CD4-positive, alpha-beta T cell treated with Interleukin-6 for 4 hours (primary cell): ENCODE data around the gene UQCC5.
"Not testable (repeated sequence)": the region's sequence is repeated elsewhere in the genome, so short reads cannot be mapped to it uniquely, and the experiment has no call there.

Experiments
- DNase-seq: peaks from one replicate; pipeline ENCODE4 v3.0.0-alpha.2; 2020; ENCODE audit warnings: mixed read lengths

UQCC5 gene

DNA sequence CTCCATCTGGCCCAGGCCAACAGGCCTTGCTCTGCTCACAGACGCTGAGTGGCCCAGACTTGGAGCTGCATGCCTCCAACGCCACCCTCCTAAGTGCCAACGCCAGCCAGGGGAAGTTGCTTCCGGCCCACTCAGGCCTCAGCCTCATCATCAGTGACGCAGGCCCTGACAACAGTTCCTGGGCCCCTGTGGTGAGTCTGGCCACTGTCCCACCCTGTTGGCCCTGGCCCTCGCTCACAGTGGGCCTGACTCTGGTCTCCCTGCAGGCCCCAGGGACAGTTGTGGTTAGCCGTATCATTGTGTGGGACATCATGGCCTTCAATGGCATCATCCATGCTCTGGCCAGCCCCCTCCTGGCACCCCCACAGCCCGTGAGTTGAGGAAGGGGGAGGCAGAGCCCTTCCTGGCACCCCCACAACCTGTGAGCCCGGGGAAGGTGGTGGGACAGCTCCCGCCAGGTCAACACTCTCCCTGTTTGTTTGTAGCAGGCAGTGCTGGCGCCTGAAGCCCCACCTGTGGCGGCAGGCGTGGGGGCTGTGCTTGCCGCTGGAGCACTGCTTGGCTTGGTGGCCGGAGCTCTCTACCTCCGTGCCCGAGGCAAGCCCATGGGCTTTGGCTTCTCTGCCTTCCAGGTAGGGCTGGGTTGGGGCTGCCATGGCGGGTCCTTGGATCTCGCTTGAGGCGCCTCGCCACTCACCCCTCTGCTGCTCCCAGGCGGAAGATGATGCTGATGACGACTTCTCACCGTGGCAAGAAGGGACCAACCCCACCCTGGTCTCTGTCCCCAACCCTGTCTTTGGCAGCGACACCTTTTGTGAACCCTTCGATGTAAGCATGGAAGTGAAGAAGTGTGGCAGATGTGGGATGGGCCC lies 12.8 kb upstream of the UQCC5 start:
- no peak for DNase-seq

DNA sequence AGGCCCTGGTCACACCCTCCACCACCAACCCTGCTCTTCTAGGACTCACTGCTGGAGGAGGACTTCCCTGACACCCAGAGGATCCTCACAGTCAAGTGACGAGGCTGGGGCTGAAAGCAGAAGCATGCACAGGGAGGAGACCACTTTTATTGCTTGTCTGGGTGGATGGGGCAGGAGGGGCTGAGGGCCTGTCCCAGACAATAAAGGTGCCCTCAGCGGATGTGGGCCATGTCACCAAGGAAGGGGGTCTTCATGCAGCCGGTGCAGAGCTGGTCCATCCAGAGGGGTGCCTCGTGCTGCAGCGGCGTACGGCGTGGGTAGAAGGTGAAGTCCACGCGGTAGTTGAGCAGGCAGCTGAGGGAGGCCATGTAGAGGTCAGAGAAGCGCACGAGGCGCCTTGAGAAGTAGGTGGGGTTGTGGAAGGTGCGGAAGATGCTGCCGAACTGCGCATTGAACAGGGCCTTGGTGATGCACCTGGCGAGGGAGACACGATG lies 12.1 kb upstream of the UQCC5 start:
- DNase-seq = no peak

GRCh38 chr3:52524752-52525679 lies 11.4 kb upstream of the UQCC5 start:
- no peak for DNase-seq

DNA sequence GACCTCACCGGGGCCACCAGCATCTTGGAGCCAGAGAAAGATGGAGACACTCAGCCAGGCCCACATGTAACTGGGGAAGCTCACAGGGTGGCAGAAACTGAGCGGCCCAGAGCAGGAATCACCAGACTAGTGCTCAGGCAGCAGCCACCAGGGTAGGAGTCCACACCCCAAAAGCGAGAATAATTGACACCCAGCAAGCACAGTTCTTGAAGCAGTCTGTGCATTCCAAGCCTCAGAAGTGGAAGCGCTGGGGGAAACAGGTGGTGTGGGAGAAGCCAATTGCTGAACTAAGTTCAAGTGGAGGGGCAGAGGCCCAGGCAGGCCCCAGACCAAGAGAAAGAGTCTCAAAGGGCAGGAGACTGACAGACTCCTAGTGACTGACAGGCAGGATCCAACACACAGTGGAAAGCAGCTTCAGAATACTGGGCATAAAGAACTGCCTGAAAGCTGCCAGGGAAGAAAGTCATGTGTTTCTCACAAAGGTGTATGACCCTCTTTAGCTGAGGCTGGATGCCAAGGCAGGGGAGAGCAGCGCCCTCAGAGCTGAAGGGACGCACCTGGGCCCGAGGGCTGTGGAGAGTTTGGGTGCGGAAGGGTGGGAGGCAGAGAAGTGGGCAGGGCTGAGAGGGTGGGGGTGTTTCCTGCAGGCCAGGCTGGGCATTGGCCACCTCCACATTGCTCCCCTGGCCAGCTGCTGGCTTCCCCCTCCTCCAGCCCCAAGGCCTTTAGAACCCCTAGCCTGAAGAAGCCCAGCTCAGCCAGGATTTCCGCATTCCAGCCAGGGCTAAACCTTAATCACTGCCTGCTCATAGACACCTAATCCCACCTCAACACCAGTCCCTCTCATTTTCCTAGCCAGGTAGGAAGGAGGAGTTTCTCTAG lies 10.5 kb upstream of the UQCC5 start:
- no peak for DNase-seq

GRCh38 chr3:52526671-52527038 lies 9.8 kb upstream of the UQCC5 start:
- DNase-seq = not testable (repeated sequence)

GRCh38 chr3:52527039-52527731 lies 9.2 kb upstream of the UQCC5 start:
- no peak for DNase-seq

DNA sequence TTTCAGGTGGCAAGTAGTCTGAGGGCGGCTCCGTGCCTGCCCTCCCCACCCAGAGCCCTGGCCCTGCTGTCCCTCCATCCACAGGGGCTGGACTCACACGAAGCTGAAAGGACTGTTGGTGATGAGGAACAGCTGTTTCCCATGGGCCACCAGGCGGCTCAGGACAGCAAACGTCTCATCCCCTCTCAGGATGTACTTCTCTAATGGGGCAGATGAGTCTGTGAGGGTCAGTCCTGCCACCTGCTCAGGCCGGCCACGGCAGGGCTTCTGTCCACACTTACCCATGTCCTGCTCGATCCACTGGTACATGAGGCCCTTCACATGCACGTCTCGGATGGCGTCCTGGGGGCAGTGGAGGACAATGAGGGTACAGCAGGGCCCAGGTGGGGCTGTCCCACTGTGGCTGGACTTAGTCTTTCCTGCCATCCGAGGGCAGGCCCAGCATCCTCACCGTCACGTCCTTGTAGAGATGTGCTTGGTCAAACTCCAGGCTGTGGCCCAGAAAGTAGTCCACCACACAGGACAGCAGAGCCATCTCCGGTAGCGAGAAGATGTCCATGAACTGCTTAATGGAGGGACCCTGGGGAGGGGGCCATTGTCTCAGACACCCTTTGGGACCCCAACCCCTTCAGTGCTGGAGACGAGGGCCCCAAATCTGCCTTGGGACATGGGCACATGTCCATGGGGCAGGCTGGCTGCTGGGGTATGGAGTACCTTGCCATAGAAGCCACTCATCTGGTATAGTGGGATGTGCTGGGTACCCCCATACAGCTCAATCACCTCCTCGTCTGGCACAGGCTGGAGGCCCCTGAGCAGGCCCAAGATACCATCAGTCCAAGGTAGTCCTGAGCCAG lies 8.4 kb upstream of the UQCC5 start:
- DNase-seq = no peak

GRCh38 chr3:52528586-52529375 lies 7.6 kb upstream of the UQCC5 start:
- no peak for DNase-seq

DNA sequence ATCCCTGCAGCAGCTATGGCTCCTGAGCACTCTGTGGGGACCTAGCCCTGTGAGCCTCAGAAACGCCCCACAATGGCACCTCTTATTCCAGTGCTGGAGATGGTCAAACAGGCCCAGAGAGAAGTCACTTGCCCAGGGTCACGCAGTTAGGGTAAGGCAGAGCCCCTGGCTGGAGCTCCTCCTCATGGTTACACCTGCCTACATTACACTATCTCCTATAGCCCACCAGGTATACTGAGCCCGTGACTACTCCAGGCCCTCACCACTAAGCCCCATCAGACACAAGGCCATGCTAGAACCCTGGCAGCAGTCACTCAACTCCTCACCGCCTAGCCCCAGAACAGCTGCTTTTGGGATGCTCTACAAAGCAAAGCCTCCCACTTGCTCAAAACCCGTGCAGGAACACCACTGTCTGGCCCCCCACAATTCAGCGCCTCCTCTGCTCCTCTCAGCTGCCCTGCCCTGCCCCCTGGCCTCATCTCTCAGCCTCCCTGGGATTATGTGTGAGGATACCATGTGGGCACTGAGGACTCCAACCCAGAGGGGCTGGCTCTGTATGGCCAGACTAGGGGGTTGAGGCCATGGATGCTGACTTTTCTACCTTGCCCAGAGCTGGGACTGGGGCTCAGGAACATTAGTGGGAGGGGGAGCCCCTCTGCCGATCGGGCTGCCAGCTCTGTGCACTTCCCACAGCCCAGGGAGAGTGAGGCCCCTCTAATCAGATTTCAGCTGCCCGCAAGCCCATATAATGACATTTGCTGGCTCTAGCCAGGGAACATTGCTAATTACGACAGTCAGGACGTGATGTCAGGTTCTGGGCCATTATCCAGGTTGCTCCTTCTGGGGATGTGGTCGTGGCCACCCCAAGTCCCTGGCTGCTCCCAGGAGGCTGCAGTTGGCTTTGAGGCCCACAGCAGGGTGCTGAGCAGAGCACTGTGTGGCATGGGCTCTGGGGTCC lies 6.8 kb upstream of the UQCC5 start:
- no peak for DNase-seq

DNA sequence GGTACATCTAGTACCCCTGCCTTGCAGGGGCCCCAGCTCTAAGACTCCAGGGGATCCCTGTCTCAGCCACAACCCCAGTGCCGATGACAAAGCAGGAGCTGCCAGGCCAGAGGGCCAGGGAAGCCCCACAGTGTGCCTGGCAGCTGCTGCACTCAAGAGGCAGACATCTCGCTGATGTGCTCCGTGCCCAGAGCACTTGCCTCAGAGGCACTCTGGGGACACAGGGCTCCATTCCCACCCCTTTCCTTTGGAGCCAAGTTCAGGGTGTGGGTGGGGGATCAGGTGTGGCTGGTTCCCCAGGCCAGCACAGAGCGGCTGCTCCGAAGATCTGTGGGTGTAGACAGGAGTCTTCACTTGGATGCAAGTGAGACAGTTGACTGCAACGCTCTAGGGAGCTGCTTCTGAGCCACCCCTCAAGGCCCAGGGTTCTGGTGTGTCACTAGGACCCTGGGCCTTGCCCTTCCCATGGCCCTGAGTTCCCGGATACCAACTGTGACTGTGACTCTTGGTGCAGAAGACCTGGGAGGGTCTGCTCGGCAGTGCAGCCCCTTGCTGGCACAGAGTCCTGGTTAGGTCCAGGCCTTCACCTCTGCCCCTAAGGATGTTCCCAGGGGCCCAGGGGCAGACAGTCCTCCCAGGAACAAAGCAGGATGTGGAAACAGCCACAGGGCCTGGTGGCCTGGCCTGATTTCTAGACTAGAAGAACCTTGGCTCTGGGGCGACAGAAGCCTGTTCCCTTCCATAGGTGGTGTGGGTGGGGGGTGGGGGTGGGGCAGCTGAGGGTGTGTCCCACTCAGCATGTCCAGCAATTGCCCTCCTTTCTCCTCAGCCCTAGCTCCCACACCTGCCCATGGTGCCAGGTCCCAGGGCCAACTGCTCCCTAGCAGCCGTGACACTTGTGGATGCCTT lies 5.2 kb upstream of the UQCC5 start:
- no peak for DNase-seq

- no peak for DNase-seq
Measured at GRCh38 chr3:52531860-52532516, 4.4 kb upstream of the UQCC5 start.

- peak; percentile 23 for DNase-seq
Measured at GRCh38 chr3:52532517-52532837, 3.9 kb upstream of the UQCC5 start.

- DNase-seq = peak; percentile 33
Measured at GRCh38 chr3:52532838-52533622, 3.4 kb upstream of the UQCC5 start.

DNA sequence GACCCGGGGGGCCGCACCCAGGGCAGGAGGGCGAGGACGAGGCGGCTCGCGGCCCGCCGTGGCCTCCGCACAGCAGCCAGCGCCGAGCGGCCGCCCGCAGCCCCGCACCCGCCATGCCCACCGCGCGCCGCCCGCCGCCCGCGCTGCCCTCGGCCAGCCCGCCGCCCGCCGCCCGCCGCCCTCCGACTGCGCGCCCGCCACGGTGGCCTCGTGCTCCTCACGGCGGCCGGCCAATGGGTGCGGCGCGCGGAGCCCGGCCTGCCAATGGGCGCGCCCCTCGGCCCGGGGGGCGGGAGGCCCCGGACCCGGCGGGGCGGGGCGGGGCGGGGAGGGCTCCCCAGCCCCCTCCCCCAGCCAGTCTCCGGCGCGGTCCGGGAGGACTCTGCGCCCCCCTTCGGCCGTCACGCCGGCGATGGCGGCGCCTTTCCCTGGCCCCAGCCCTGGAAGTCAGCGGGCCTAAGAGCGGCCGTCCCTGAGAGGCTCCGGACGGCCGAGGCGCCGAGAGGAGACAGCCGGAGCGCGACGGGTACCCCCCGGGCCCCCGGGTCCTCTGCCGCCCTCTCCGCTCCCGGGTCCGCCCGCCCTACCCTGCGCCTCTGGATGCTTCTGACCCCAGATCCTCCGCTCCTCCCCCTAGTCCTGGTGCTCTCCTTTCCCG lies 2.7 kb upstream of the UQCC5 start, which contains the start of gene NT5DC2:
Gene NT5DC2 (minus strand): TSS at position 235 of the 658 bp plus-strand sequence. CDS start 120 bp downstream, at position 115.
- peak; percentile 73 for DNase-seq

GRCh38 chr3:52534281-52535183 lies 1.9 kb upstream of the UQCC5 start:
- no peak for DNase-seq
